AG09309 (cell line): Measurements from ENCODE around the gene PER1.

Experiments used
- DNase-seq: peaks from one replicate; pipeline ENCODE4 v3.0.0-alpha.2; 2010; ENCODE audit warnings: low read depth
- H3K4me3 ChIP-seq: 2 replicates; pipeline ENCODE4 v1.5.1; 2011; ENCODE audit warnings: mild to moderate bottlenecking, low read depth, low read length, moderate library complexity; ENCODE audit not compliant: control insufficient read depth
- TF ChIP-seq, protein P1 (sequence below): IDR thresholded peaks from 2 replicates; pipeline ENCODE4 v1.5.1; 2011; ENCODE audit warnings: mild to moderate bottlenecking, low read depth, low read length, inconsistent platforms; ENCODE audit not compliant: insufficient read depth, control insufficient read depth; ENCODE audit errors: missing control alignments

PER1 gene

DNA sequence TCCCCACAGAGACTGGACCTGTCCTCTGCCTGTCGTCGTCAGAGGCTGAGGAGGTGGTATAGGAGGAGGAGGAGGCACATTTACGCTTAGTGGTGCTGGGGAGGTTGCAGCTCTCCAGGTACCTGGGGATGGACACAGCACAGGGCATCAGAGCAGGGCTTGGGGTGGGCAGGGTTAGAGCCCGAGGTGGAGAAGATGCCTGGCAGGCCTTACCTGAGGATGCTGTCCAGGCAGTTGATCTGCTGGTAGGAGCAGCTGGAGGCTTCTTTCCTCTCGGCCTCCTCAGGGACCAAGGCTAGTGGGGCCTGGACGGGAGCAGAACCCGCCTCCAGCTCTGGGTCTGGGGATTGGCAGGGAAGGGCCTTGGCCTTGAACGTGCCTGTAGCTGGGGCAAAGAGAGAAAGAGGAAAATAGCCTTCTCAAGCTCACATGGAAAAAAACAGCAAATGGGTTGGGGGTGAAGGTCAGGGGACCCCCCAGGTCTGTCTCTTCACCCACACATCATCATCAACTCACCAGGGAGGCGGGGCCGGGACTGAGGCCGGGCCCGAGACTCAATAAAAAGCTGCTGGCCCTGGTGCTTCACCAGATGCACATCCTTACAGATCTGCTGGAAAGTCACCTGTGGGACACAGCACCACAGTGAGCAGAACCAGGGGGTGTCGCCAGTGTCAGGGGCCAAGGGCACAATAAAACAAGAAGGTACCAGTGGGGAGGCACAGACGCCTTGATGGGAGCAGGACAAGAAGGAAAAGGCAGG, 5.6 kb downstream of the PER1 start:
- H3K4me3 ChIP-seq: no peak overlapping the region
- TF ChIP-seq, protein P1, sequence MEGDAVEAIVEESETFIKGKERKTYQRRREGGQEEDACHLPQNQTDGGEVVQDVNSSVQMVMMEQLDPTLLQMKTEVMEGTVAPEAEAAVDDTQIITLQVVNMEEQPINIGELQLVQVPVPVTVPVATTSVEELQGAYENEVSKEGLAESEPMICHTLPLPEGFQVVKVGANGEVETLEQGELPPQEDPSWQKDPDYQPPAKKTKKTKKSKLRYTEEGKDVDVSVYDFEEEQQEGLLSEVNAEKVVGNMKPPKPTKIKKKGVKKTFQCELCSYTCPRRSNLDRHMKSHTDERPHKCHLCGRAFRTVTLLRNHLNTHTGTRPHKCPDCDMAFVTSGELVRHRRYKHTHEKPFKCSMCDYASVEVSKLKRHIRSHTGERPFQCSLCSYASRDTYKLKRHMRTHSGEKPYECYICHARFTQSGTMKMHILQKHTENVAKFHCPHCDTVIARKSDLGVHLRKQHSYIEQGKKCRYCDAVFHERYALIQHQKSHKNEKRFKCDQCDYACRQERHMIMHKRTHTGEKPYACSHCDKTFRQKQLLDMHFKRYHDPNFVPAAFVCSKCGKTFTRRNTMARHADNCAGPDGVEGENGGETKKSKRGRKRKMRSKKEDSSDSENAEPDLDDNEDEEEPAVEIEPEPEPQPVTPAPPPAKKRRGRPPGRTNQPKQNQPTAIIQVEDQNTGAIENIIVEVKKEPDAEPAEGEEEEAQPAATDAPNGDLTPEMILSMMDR: no peak
- DNase-seq: no peak

DNA sequence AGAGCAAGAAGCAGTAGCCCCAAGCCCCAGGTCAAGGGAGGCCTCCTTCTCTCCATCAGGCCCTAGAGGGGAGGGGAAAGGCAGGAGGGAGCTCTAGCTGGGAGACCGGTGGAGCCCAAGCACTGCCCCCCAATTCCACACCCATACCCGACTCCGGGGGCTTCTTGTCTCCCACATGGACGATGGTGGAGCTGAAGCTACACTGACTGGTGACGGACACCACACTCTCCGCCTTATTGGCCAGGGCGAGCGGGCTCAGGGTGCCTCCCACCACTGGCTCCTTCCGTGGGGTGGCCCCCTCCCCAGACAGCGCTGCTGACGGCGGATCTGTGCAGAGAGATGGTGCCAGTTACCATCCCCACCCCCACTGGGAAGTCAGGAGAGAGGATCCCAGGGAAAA, 6.4 kb downstream of the PER1 start:
- DNase-seq: no peak
- no peak overlapping the region for H3K4me3 ChIP-seq
- TF ChIP-seq, protein P1: no peak

DNA sequence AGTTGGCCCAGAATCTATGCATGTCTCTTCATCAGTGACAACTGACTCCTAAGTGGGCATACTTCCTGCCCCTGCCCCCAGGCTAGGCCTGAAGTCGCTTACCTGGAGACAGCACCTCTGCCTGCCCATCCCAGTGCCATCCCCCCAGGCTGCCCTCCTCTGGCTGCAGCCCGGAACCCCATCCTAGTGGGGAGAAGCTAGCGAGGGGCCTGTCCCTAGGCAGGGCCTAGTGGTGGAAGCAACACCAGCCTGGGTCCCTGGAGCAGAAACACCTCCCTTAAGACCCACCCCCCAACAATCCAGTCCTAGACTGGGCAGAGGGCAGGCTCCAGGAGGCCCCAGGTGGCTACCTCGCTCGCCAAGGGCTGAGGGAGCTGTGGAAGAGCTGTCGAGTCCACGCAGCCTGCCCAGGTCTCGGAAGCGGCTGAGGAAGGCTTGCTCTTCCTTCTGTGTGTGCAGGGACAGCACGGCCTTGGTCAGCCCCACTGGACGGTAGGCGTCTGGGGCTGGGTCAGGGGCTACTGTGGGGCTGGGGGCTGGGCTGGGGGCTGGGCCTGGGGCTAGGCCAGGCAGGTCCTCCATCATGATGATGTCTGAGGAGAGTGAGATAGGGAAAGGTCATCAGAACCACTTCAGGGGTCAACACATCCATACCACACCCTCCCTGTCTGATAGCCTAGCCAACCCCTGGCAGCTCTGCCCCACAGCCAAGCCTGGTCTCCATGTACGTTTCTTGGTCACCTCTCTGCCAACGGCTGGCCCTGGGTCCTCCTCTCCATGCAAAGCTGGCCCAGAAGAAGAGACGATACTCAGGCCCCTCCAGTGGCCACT, 7.6 kb downstream of the PER1 start:
- DNase-seq: no peak
- no peak overlapping the region for H3K4me3 ChIP-seq
- TF ChIP-seq, protein P1: no peak

DNA sequence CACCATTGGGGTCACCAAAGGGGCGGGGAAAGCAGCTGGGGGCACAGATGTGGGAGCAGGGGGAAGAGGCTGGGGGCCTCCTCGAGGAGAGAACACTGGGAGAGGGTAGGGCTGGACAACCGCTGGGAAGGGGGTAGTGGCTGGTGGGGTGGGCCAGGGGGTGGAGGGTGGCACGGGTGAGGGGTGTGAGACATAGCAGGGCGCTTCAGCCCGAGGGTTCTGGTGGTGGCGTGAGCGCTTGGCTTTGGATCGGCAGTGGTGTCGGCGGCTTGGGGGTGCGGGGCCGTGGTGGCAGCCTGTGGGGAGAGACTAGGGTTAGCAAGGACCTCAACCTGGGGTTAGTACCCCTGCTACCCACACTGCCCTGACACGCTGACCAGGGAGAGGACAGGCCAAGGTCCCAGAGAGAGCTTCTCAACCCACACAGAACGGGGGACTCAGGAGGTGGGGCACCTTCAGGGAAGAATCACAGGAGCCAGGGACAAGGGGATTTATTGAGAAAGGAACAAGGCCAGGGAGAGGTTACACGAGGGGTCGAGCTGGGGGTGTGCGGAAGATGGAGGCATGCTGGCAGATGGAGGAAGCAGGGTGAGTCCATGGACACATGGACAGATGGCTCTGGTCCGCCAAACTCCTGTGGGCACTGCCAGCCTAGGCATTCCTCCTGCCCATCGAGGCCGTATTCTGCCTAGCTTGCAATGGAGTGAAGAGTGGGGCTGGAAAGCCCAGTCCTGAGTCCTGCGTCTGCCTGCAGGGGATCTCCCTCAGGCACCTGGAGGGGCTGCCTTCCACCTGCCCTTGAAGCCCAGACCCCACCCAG, 8.4 kb downstream of the PER1 start:
- H3K4me3 ChIP-seq: no peak overlapping the region
- TF ChIP-seq, protein P1: no peak
- no peak for DNase-seq

DNA sequence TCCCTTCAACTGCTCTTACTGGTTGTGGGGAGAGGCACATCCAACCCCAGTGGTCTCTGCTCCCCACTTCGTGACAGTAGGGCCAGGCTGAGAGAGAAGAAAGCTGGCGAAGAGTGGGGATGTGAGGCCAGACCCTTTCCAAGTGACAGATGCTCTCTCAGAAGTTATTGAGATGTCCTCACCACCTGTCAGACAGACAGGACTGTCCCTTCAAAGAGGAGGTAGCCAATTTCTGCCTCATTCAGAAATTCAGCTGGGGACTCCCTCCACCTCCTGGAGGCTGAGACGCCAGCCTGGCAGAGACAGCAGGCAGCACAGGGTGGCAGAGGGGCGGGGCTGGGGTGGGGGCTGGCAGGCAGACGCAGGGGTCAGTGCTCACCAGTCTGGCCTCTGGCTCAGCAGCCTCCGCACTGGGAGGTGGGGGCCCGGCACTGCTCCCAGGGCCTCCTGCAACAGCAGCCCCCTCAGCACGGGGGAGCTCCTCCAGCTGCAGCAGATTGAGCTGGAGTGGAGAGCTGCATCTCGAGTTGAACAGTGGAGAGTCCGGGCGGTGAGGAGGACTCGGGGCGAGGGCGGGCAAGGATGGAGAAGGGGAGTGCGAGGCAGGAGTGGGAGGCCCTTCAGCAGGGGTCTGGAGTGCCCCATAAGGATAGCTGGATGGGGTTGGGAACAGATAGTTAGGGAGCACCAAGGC, 9.2 kb downstream of the PER1 start:
- no peak for DNase-seq
- H3K4me3 ChIP-seq: no peak overlapping the region
- TF ChIP-seq, protein P1: no peak
